ENCODE results near the gene CLDN9. TPM values are rescaled to one million over a fixed set of nuclear protein-coding genes. Genes with fewer than 3 reads are reported as not detected.

CLDN9 gene
- total and polyA plus RNA-seq, 9 of the 15 experiments (the other 6 are each of a cell fraction or from before 2014, with no cell fraction given), result 0.12 to 0.44 (median 0.22) TPM; not detected in 4

GRCh38 chr16:3019594-3020246, 7.0 kb downstream of the CLDN9 start (continued):
- TF ChIP-seq ZNF77 (CRISPR knock-in tag; IDR thresholded peaks at IDR 0.05) (no peak), SAP30 (IDR thresholded peaks at IDR 0.05; ENCODE audit: borderline replicate concordance, insufficient read depth, low read depth, low read length, poor library complexity, severe bottlenecking) (peak; percentile 39), KDM1A (IDR thresholded peaks at IDR 0.05) (0 out of 4 replicates have a peak, but pooled peaks have one; percentile 18 to 21), ZNF79 (CRISPR knock-in tag; IDR thresholded peaks at IDR 0.05; ENCODE audit: low read depth) (no peak)
- TF ChIP-seq, protein P1, sequence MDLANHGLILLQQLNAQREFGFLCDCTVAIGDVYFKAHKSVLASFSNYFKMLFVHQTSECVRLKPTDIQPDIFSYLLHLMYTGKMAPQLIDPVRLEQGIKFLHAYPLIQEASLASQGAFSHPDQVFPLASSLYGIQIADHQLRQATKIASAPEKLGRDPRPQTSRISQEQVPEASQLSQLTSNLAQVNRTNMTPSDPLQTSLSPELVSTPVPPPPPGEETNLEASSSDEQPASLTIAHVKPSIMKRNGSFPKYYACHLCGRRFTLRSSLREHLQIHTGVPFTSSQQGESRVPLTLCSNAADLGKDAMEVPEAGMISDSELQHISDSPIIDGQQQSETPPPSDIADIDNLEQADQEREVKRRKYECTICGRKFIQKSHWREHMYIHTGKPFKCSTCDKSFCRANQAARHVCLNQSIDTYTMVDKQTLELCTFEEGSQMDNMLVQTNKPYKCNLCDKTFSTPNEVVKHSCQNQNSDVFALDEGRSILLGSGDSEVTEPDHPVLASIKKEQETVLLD (IDR thresholded peaks at IDR 0.05), result no peak
- TF ChIP-seq, protein P2, sequence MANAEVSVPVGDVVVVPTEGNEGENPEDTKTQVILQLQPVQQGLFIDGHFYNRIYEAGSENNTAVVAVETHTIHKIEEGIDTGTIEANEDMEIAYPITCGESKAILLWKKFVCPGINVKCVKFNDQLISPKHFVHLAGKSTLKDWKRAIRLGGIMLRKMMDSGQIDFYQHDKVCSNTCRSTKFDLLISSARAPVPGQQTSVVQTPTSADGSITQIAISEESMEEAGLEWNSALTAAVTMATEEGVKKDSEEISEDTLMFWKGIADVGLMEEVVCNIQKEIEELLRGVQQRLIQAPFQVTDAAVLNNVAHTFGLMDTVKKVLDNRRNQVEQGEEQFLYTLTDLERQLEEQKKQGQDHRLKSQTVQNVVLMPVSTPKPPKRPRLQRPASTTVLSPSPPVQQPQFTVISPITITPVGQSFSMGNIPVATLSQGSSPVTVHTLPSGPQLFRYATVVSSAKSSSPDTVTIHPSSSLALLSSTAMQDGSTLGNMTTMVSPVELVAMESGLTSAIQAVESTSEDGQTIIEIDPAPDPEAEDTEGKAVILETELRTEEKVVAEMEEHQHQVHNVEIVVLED (CRISPR knock-in tag; IDR thresholded peaks at IDR 0.05), result no peak

- POLR2A ChIA-PET, result interaction anchor here (0.6 to 3.3 kb wide), 9 partner anchors 9 to 410 kb away, joined by 3 to 29 read pairs (median 4); no protein-coding TSS in a partner anchor
- BruUV-seq (replicated peaks), result no TSS peak
- intact Hi-C loops (cut with micrococcal nuclease) (loop anchor here (1.0 to 10.0 kb wide), 2 partner anchors 12 to 55 kb away; partner anchors contain the start of genes KREMEN2 and PAQR4), in situ Hi-C loops (cut with MboI) (no loop called here)
- Histone ChIP-seq H3K27ac (ENCODE audit: extremely low read depth, low read depth, low read length) (peak within 1 kb of the TSS; percentile 90), H2AFZ (ENCODE audit: low read depth, low read length) (peak within 1 kb of the TSS; percentile 97), H3K27me3 (ENCODE audit: control insufficient read depth in 2 of 2, insufficient read depth in 2 of 2, low read length in 2 of 2) (no peaks in the 10 kb centered on the region), H3K9me1 (ENCODE audit: control insufficient read depth, insufficient read depth, low read length) (peaks cover 2% of the 10 kb centered on the region), H3K4me1 (replicated peaks in 1 of 2; ENCODE audit: control insufficient read depth in 2 of 2, insufficient read depth in 2 of 2, low read length in 2 of 2) (peaks cover 38 to 92% of the 10 kb centered on the region in 2 experiments), H3K9ac (ENCODE audit: insufficient read depth in 1 of 2, low read depth in 2 of 2, low read length in 2 of 2) (peak within 1 kb of the TSS; percentile 88 to 94), H3K9me3 (replicated peaks; ENCODE audit: control insufficient read depth, insufficient read depth, low read depth, low read length) (no peaks in the 10 kb centered on the region), H3K4me2 (ENCODE audit: insufficient read depth, low read length) (peak within 1 kb of the TSS; percentile 90), H3K36me3 (ENCODE audit: control insufficient read depth, insufficient read depth, low read length) (peaks cover 16% of the 10 kb centered on the region; the same call in 2 of the 3 replicates), H3K4me3 (peak within 1 kb of the TSS; percentile 82), H3K79me2 (ENCODE audit: control insufficient read depth, insufficient read depth, low read length) (peaks cover 40% of the 10 kb centered on the region), H4K20me1 (replicated peaks; ENCODE audit: control insufficient read depth, insufficient read depth, low read length) (peaks cover 28% of the 10 kb centered on the region)
- FAIRE-seq, result no peak
- peak; percentile 86 to 94 (median 88) for DNase-seq (ENCODE audit: extremely low read depth in 1 of 4, low spot score in 3 of 4)
- CTCF ChIA-PET (ENCODE audit: low intra/inter-chr PET ratio), result interaction anchor here (0.6 kb wide), 1 partner anchor 41 kb away, joined by 6 read pairs; no protein-coding TSS in a partner anchor
- ATAC-seq, result peak; percentile 47
- WGBS (ENCODE audit: insufficient coverage, low coverage, missing lambda C conversion rate), result under 1% methylated on average over 21 of the region's 49 CpGs
- TF ChIP-seq SMAD4 (CRISPR knock-in tag; conservative IDR thresholded peaks at IDR 0.05), result peak; percentile 92
- no peak for TF ChIP-seq DACH1 (IDR thresholded peaks at IDR 0.05; ENCODE audit: partially characterized antibody)
- TF ChIP-seq, protein P3, sequence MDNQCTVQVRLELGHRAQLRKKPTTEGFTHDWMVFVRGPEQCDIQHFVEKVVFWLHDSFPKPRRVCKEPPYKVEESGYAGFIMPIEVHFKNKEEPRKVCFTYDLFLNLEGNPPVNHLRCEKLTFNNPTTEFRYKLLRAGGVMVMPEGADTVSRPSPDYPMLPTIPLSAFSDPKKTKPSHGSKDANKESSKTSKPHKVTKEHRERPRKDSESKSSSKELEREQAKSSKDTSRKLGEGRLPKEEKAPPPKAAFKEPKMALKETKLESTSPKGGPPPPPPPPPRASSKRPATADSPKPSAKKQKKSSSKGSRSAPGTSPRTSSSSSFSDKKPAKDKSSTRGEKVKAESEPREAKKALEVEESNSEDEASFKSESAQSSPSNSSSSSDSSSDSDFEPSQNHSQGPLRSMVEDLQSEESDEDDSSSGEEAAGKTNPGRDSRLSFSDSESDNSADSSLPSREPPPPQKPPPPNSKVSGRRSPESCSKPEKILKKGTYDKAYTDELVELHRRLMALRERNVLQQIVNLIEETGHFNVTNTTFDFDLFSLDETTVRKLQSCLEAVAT (IDR thresholded peaks at IDR 0.05), result 0 out of 4 replicates have a peak, but pooled peaks of 1 of the 2 experiments have one; percentile 63
- TF ChIP-seq TSC22D4 (tag; IDR thresholded peaks at IDR 0.05), result no peak
- peak; percentile 78; the same call in 1 of the 2 replicates for TF ChIP-seq PHF8 (IDR thresholded peaks at IDR 0.05; ENCODE audit: borderline replicate concordance, low read length)
- TF ChIP-seq ZFX (CRISPR knock-in tag; IDR thresholded peaks at IDR 0.05), result no peak
- TF ChIP-seq, protein P4, sequence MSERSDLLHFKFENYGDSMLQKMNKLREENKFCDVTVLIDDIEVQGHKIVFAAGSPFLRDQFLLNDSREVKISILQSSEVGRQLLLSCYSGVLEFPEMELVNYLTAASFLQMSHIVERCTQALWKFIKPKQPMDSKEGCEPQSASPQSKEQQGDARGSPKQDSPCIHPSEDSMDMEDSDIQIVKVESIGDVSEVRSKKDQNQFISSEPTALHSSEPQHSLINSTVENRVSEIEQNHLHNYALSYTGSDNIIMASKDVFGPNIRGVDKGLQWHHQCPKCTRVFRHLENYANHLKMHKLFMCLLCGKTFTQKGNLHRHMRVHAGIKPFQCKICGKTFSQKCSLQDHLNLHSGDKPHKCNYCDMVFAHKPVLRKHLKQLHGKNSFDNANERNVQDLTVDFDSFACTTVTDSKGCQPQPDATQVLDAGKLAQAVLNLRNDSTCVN (CRISPR knock-in tag; IDR thresholded peaks at IDR 0.05), result no peak
- peak; percentile 6; the same call in 1 of the 2 replicates for TF ChIP-seq ZBTB1 (CRISPR knock-in tag; IDR thresholded peaks at IDR 0.05; ENCODE audit: borderline replicate concordance, low read depth)
Observed at GRCh38 chr16:3020247-3020603, 7.5 kb downstream of the CLDN9 start, which contains the start of gene TNFRSF12A. TSS of gene TNFRSF12A (plus strand) at chr16:3020368. CDS start at chr16:3020398, 30 bp downstream.
